ENCODE data around the gene POLR1G.

GRCh38 chr19:45385392-45386221 lies 20.8 kb upstream of the POLR1G start:
- TF ChIP-seq CTCF (IDR thresholded peaks at IDR 0.05 in 8 of 11, conservative IDR thresholded peaks at IDR 0.05 in 3 of 11) (no peak), POLR2AphosphoS5 (IDR thresholded peaks at IDR 0.05) (peak in 1 of 3 donors; percentile 48), POLR2A (IDR thresholded peaks at IDR 0.05) (no peak)

All from spleen (tissue), 7 donors.